NCI-H2107 treated with DMSO at 0.1 percent for 48 hours (cell line): ENCODE results near the gene ARHGAP42.
"Not testable (repeated sequence)": the region's sequence is repeated elsewhere in the genome, so short reads cannot be mapped to it uniquely, and the experiment has no call there.

Experiments used
- DNase-seq: peaks from one replicate; lab custom pipeline; 2025; ENCODE audit not compliant: unreplicated experiment; lab: John Stamatoyannopoulos, UW

The ARHGAP42 gene

DNA sequence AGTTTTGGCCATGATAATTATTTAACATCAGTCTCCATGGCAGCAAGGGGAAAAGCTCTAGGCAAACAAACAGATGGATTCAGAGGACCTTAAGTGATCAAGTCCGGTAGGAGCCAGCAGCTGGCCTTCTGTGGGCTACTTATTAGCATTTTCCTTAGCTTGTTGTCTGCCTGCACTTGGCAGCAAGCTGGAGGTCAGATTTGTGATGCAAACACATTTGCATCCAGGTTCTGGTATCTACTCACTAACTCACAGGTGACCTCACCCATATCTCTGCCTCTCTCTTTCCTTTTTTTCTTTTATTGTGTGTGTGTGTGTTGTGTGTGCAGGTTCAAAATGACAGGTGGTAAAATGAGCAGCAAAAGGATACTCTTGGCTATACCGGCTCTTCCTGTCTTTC is 32.3 kb downstream of the ARHGAP42 start:
- DNase-seq: no peak

DNA sequence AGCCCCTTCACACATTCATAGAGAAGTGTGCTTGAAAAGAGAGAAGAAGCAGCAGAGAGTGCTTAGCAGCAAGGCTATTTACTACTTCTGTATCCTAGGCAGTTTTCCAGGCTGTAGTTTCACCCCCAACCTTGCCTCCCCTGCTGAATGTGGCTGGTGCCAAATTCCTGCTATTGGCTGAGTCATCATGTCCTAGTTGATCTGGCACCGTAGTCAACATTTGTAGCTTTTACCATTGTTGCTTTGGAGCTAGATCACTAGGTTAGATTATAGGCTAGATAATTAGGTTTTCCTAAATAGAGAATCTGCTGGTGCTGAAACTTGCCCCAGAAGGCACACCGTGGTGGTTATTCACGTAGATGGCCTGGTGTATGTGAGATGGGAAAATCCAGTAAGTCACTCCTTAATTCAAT is 32.7 kb downstream of the ARHGAP42 start:
- DNase-seq: peak; percentile 2

DNA sequence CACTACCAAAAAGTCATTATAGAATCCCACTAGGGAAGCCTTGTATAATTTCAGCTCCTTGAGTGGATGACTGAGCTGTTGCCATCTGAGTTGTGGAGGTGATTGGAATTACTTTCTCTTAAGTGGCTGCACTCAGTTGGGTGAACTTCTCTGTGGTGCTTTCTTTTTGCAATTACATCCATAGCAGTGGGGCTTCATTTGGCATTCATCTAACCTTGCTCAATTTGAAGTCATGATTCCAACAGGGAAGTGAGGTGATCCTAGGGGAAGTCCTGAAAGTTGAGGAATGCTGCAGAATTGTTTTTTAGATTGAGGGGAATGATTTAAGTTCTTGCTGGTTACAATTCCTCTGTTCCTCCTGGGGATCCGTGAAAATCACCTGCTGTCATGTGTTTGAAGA is 39.6 kb downstream of the ARHGAP42 start:
- DNase-seq: no peak

DNA sequence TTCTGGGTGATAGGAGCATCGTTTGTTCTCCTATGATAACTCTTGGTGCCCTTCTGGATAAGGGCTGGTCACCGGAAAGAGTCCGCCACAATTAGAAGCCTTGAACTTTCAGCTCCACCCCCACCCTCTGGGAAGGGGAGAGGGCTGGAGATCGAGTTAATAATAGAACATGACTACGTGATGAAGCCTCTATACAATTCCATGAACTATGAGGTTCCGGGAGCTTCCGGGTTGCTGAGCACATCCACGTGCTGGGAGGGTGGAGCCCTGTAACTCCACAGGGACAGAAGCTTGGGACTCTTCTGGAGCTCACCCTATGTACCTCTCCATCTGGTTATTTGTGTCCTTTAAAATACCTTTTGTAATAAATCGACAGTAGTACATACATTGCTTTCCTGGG is 40.3 kb downstream of the ARHGAP42 start:
- DNase-seq: no peak

DNA sequence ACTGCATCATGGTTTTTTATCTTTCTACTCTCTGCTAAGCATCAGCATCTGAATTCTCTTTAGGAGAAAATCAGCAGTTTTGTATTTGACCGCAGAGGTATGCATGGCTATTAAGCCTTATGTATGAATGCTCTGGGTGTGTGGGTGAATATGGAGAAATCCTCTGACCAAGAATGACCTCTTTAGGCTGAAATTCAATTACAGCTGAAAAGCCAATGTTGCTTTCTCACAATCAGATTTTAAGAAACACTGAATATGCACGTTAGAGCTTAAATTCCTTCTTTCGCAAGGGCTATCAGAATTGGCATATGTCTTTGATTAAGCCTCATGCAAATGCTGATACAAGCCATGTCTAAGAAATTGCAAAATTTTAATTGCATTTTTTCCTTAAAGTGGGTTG is 43.2 kb downstream of the ARHGAP42 start:
- no peak for DNase-seq

DNA sequence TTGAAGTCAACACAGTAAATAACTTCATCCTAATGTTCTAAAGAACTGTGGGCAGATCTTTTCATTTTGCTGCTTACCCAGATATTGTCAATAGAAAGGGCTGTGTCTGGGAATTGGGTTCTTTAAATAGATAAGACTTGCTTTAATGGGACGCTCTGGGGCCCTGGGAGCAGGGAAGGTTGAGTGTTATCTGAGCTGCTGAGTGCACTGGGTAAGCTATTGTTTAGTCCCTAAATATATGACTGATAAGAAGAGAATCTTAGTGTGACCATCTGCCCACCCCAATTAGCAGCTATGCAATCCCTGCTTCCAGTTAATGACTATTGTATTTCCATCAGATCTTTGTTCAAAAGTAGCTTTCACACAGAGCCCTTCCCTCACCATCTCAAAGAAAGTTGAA is 44.4 kb downstream of the ARHGAP42 start:
- DNase-seq: no peak

DNA sequence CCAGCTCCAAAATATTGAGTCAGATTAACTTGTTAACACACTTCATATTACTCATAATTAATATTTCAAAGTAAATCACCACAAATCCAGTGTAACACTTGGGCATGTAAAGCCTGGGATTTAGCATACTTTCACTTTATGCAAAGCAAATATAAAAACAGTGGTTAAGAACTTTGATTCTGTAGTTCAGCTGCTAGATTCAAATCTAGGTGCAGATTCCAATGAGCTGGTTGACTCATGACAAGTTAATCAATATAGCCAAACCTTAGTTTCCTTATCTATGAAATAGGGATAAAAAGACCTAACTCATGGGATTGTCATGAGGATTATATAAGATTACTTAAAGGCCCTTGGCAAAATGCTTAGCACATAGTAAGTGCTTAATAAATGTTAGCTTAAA is 45.9 kb downstream of the ARHGAP42 start:
- DNase-seq: no peak

DNA sequence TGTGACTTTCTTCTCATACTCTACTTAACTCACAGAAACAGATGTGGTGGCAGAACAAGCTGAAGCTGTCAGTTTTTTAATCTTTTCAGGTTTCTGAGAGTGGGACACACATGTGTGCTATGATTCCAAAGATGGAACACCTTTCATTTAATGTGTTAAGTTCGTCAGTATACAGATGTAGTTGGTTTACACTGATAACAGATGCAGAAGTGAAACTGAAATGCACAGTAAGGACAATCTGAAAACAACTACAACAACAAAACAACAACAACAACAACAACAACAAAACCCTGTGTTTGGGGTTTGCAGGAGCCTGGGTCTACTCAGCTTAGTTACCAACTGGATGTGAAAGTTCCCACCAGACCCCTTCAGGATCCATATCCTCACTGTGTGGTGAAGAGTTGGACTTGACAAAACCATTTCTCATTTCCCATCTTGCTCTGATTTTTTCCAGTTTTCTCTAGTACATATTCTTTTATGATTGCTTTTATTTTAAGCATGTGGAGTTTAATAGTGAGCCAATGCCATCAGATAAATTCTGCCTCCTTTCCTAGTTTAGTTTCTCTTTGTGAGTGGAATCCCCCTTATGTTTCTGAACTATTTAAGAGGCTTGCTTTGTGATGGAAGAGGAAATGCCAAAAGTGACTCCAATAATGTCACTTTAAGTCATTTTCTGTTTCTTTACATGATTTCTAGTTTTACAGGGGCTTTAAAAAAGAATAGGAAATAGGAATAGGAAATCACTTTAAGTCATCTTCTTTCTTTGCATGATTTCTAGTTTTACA is 47.8 kb downstream of the ARHGAP42 start:
- DNase-seq: no peak

DNA sequence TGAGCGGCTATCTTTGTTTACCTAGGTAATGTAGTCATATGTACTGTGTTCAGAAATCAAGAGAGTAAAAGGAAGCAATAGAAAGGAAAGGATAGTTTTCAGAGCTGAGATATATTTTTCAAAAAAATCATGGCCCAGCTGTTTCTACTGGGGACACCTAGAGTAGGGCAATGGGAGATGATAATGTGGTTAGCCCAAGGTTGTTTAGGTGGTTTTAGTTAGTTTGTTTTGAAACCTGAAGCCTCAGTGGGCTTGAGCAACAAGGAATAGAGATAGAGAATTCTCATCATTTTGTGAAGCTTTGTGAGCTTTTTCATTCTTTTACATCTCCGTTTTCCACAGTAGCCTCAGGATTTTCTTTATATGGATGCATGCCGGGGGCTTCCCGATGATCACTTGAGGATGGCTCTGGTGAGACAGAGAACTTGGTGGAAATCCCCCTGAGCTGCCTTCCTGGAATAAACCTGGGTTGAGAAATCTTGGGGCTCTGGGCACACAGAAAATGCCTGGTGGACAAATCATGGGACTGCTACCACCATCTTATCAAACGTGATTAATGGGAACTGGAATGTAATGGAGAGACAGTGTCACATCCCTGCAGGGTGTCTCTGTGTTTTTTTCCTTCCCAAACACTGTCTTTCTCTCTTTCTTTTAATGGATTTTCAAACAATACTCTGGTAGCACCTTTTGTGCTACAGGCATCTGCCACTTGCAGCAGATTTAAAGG is 49.0 kb downstream of the ARHGAP42 start:
- no peak for DNase-seq

DNA sequence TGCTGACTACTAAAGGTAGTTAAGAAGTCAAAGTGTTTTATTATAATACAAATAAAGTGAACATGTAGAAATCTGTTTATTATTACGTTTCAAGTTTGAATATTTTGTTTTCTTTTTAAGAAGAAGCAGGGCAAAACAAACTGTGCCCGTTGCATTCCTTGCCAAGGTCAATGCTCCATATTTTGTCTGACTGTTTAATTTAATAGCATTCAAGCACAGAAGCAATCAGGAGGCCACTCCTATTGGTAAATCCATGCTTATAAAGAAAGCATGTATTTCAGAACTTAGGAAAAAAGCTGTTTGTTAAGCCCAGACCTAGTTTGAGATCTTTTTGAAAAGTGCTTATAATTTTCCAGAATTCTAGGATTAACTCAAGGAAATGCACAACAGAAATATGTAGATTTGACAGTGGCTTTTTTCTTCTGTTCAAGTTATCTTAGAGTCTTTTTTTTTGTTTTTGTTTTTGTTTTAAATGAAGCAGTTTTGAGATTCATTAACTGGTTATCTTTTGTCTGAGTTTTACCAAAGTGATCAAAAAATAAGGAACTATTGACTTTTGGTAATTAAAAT is 51.7 kb downstream of the ARHGAP42 start:
- DNase-seq: no peak

DNA sequence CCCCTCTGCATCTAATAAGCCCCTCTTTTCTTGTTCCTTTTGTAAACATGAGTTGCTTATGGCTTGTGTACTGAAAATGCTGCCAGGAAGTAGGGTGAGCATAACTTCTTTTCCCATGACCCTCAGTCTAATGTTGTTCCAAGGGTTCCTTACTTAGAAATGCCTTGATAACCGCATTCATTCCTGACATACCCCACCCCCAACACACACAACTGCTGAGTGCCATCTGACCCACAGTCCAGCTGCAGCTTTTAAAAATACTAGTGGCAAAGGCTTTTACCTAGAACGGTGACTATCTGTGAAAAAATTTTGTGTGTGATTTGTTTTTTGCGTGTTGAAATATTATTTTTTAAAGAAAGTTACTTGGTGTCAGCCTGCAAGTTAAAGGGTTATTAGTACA is 52.6 kb downstream of the ARHGAP42 start:
- no peak for DNase-seq

DNA sequence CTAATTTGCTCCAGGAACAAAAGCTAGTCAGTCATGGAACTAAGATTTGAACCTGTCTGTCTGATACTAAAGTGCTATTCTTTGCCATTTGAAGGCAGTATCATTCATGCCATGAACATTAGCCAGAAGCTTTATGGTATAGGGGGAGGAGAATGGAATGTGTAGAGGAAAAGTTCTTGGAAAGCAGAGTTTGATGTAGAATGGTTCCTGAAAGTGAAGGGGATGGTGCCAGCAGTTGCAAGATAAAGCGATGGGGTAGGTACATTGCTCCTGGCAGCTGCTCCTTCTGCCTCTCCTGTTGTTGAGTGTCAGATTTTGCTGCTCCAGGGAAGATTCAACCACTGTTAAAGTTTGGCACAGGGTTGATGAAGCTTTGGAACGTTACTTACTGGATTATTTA is 53.4 kb downstream of the ARHGAP42 start:
- DNase-seq: no peak

DNA sequence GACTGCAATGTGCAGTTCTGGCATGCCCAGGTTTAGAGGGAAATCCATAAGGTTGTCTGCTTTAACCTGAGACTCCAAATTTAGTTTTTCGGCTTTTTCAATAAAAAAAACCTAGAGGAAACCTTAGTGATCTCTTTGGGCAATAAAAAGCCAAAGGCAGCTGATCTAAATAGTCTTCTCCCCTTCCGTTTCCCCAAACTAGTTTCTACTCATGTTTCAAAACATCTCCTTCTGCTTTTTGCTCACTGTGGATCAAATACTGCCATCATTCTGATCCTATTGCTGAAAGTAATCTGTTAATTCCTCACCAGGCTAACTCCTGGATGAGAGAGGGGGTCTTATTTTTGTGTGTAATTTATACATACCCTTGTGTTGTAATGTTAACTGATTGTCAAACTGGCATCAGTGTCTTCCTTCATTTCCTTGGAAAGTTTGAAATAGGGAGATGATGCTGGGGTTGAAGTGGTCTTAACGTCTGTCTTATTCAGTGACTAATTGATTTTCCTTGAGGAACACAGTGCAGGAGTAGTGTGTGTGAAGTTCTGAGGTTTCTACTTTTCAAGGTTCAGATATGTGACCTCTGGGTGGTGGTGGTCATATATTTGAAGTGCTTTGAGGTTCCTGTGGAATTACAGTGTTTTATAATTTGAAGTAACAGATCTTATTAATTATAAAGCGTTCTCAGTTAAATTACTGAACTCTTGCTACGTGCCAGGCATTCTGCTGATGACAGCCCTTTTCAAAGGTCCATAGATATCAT is 55.0 kb downstream of the ARHGAP42 start:
- DNase-seq: no peak

DNA sequence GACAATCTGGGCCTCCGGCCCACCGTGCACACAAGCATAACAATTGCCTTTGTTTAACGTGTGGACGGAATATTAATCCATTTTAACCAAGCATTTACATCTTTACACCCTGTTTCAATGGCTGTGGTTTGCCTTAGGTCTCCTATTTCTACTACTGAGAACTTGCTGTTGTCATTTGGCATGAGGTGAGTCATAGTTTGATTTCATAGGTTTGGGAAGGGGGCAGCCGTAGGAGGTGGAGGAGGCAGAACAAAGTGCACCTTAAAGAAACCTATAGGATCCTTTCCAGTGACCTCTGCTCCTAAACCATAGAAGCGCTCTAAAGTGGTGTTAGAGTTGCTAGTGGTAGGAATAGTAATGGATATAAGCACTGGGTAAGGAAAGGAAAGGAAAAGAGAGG is 59.4 kb downstream of the ARHGAP42 start:
- DNase-seq: no peak

DNA sequence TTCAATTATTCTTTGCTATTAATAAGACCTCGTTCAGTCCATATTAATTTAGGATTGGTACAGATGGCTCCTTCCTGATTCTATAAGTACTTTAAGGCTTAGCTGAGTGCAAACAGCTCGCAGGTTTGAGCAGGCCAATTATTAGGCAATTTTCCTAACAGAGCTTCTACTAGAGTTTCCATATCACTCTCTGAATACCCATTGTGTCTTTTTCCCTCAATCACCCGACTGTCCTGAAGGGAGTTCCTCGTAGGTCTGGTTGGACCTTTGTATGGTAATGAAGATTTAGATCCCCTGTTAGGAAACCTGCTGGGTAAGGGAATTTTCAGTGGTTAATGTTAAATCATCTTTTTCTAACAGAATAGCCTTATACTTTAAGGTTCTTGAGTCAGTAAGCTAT is 61.1 kb downstream of the ARHGAP42 start:
- no peak for DNase-seq

DNA sequence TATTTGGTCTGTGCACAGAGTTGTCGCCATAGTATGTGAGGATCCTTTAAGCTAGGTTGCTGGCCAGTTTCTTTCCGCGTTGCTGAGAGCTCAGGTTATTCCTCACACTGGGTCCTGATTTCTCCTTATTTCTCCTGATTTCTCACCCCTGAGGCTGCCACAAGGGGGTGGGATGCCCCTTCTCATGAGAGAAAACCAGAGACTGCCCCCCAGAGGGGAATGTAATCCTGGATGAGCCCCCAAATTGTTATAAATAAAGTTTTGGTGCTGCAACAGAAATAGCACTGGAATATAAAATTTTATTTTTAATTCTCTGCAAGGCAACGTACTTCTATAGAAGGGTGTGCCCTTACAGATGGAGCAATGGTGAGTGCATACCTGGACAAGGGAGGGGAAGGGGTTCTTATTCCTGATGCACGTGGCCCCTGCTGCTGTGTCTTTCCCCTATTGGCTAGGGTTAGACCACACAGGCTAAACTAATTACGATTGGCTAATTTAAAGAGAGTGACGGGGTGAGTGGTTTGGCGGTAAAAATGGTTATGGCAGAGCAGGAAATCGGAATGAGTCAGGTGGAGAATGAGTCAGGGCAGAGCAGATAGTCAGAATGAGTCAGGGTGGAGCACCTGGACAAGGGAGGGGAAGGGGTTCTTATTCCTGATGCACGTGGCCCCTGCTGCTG is 62.9 kb downstream of the ARHGAP42 start:
- DNase-seq: not testable (repeated sequence)

DNA sequence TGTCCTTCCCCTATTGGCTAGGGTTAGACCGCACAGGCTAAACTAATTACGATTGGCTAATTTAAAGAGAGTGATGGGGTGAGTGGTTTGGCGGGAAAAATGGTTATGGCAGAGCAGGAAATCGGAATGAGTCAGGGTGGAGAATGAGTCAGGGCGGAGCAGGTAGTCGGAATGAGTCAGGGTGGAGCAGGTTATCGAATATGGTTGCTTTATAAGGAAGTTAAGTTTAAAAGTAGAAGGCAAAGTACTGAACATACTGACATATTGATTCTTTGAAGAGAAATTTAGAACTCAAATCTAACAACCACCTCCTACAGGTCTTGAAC is 63.4 kb downstream of the ARHGAP42 start:
- not testable (repeated sequence) for DNase-seq

DNA sequence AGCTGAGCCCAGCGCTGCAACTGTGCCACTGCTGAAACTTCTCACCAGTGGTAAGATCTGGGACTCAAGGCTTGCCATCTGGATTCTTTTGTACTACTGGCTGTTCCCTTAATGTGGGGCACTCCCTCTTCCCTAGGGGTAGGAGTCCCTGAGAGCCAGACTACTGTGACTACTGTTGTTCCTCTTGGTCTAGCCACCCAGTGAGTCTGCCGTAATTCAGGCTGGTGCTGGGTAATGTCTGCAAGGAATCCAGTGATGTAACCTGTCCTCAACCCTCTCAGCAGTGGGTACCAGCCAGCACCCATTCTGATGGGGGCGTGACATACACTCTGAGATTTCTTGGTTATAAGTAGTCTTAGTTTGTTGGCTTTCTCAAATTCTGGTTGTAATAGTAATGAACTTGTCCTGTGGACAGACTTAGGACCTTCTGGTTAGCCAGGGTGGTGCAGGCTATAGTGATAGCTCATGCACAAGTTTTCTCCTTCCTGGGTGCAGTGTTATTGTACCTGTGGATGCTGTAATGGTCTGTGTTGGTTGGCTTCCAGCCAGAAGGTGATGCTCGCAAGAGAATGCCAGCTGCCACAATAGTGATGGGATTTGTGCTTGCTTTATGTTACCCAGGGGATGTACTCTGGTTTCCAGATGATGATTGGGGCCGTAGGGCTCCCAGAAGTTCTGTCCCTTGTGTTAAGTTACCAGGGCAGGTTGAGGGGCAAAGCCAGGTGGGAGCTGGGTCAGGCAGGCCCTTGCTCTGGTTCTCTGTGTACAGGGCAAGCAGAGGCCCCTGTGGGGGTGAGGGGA is 65.5 kb downstream of the ARHGAP42 start:
- no peak for DNase-seq

DNA sequence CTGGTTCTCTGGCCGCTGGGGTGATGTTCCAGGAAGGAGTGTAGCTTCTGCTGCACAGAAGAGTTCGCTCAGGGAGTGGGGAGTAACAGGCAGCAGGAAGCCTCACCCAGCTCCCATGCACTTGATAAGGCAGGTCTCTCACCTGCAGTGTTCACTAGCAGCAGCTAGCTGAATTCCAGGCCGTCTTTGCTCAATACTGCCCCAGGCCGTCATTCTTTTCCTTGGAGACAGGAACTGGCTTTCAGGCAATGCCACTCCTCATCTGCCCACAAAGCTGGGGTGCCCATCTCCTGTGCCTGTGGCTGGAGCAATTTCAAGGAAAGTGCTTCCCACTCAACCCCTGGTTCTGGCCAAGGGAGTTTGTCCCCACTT is 66.1 kb downstream of the ARHGAP42 start:
- DNase-seq: no peak

DNA sequence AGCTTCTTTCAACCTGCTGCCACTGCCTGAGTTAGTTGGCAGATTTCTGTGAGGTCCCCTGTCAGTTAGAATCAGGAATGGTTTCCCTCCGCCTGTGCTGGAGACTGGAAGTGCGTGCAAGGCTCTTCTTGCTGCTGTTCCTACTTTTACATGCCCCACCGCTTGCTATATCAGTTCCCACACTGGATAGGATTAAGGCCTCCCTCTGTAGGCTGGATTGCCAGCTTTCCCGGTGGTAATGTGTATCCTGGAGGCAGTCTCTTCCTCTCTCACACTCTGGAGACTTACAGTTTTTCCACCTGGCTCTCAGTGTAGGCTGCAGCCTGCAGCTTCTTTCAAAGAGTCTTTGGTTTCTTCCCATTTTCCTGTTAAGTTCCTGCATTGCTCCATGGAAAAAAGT is 66.5 kb downstream of the ARHGAP42 start:
- no peak for DNase-seq
